Dendritic cell treated with granulocyte-macrophage colony-stimulating factor and Interleukin-4, amounts not matched to agents 40 ng/mL and 50 ng/mL, for 4 days (primary cell): ENCODE results near the gene SULF2.

ENCODE experiments used
- H3K27ac Mint-ChIP-seq: one replicate; pipeline ENCODE4 v1.8.0; 2022; ENCODE audit warnings: mild to moderate bottlenecking, mixed read lengths
- H3K27me3 Mint-ChIP-seq: one replicate; pipeline ENCODE4 v1.8.0; 2022; ENCODE audit warnings: mild to moderate bottlenecking, mixed read lengths
- H3K36me3 Mint-ChIP-seq: one replicate; pipeline ENCODE4 v1.8.0; 2022; ENCODE audit warnings: low read depth, mixed read lengths
- H3K4me1 Mint-ChIP-seq: one replicate; pipeline ENCODE4 v1.8.0; 2022; ENCODE audit warnings: low read depth, mixed read lengths
- H3K4me3 Mint-ChIP-seq: one replicate; pipeline ENCODE4 v1.8.0; 2022; ENCODE audit warnings: mild to moderate bottlenecking, moderate library complexity, mixed read lengths
- H3K9me3 Mint-ChIP-seq: one replicate; pipeline ENCODE4 v1.8.0; 2022; ENCODE audit warnings: mixed read lengths
- intact Hi-C: fragments of 100-400 bp; cut with micrococcal nuclease; formaldehyde crosslinking; loops from one replicate; pipeline ENCODE4 v1.15.0; 2022

SULF2 gene

GRCh38 chr20:47784599-47785310, 526 bp downstream of the SULF2 start:
- intact Hi-C loops: loop anchor here (2.0 to 5.0 kb wide), 2 partner anchors 16 to 57 kb away; no protein-coding TSS in a partner anchor
- H3K4me3 Mint-ChIP-seq: peak overlapping the region; percentile 89
- peaks cover 59% of the 10 kb centered on the region for H3K36me3 Mint-ChIP-seq
- H3K27me3 Mint-ChIP-seq: peaks cover 15% of the 10 kb centered on the region
- no peaks in the 10 kb centered on the region for H3K9me3 Mint-ChIP-seq
- H3K4me1 Mint-ChIP-seq: peaks cover 59% of the 10 kb centered on the region
- H3K27ac Mint-ChIP-seq: peak overlapping the region; percentile 77

GRCh38 chr20:47783828-47784598, 1.3 kb downstream of the SULF2 start:
- intact Hi-C loops: loop anchor here (2.0 kb wide), 1 partner anchor 15 kb away; no protein-coding TSS in a partner anchor
- Mint-ChIP-seq H3K4me1 (peaks cover 63% of the 10 kb centered on the region), H3K4me3 (peak overlapping the region; percentile 89), H3K9me3 (no peaks in the 10 kb centered on the region), H3K27me3 (peaks cover 12% of the 10 kb centered on the region), H3K27ac (peak overlapping the region; percentile 77), H3K36me3 (peaks cover 66% of the 10 kb centered on the region)

- intact Hi-C loops: no loop called here
Observed at GRCh38 chr20:47782920-47783552, 2.2 kb downstream of the SULF2 start.

GRCh38 chr20:47782076-47782475, 3.2 kb downstream of the SULF2 start:
- Mint-ChIP-seq H3K4me3 (peak overlapping the region; percentile 89), H3K27ac (peak overlapping the region; percentile 65), H3K36me3 (peaks cover 86% of the 10 kb centered on the region), H3K27me3 (no peaks in the 10 kb centered on the region), H3K4me1 (peaks cover 76% of the 10 kb centered on the region), H3K9me3 (no peaks in the 10 kb centered on the region)
- intact Hi-C loops: no loop called here

More at GRCh38 chr20:47782920-47783552, 2.2 kb downstream of the SULF2 start:
- Mint-ChIP-seq H3K27me3 (peaks cover 3% of the 10 kb centered on the region), H3K27ac (peak overlapping the region; percentile 65), H3K36me3 (peaks cover 76% of the 10 kb centered on the region), H3K4me1 (peaks cover 70% of the 10 kb centered on the region), H3K9me3 (no peaks in the 10 kb centered on the region), H3K4me3 (peak overlapping the region; percentile 89)

GRCh38 chr20:47781632-47782031, 3.6 kb downstream of the SULF2 start:
- intact Hi-C loops: no loop called here
- Mint-ChIP-seq H3K4me3 (peak overlapping the region; percentile 30), H3K27me3 (no peaks in the 10 kb centered on the region), H3K9me3 (no peaks in the 10 kb centered on the region), H3K36me3 (peaks cover 90% of the 10 kb centered on the region), H3K4me1 (peaks cover 76% of the 10 kb centered on the region), H3K27ac (peak overlapping the region; percentile 65)

- no peaks in the 10 kb centered on the region for H3K27me3 Mint-ChIP-seq
- peak overlapping the region; percentile 4 for H3K27ac Mint-ChIP-seq
- H3K36me3 Mint-ChIP-seq: peaks cover 91% of the 10 kb centered on the region
- peaks cover 81% of the 10 kb centered on the region for H3K4me1 Mint-ChIP-seq
- no peak overlapping the region for H3K4me3 Mint-ChIP-seq
- intact Hi-C loops: no loop called here
- no peaks in the 10 kb centered on the region for H3K9me3 Mint-ChIP-seq
Observed at GRCh38 chr20:47780720-47781389, 4.4 kb downstream of the SULF2 start.

GRCh38 chr20:47778398-47779354, 6.6 kb downstream of the SULF2 start:
- Mint-ChIP-seq H3K36me3 (peaks cover 84% of the 10 kb centered on the region), H3K27ac (peak overlapping the region; percentile 5), H3K9me3 (no peaks in the 10 kb centered on the region), H3K4me3 (no peak overlapping the region), H3K27me3 (no peaks in the 10 kb centered on the region), H3K4me1 (peaks cover 94% of the 10 kb centered on the region)
- intact Hi-C loops: no loop called here

GRCh38 chr20:47777220-47777619, 8.1 kb downstream of the SULF2 start:
- H3K4me1 Mint-ChIP-seq: peaks cover 96% of the 10 kb centered on the region
- H3K27ac Mint-ChIP-seq: peak overlapping the region; percentile 71
- H3K36me3 Mint-ChIP-seq: peaks cover 84% of the 10 kb centered on the region
- no peaks in the 10 kb centered on the region for H3K9me3 Mint-ChIP-seq
- intact Hi-C loops: no loop called here
- H3K27me3 Mint-ChIP-seq: no peaks in the 10 kb centered on the region
- peak overlapping the region; percentile 4 for H3K4me3 Mint-ChIP-seq

- Mint-ChIP-seq H3K4me1 (peaks cover 96% of the 10 kb centered on the region), H3K36me3 (peaks cover 82% of the 10 kb centered on the region), H3K4me3 (peak overlapping the region; percentile 30), H3K27ac (peak overlapping the region; percentile 71), H3K27me3 (no peaks in the 10 kb centered on the region), H3K9me3 (no peaks in the 10 kb centered on the region)
- intact Hi-C loops: no loop called here
Observed at GRCh38 chr20:47776639-47777038, 8.6 kb downstream of the SULF2 start.

- H3K9me3 Mint-ChIP-seq: no peaks in the 10 kb centered on the region
- H3K4me1 Mint-ChIP-seq: peaks cover 98% of the 10 kb centered on the region
- H3K36me3 Mint-ChIP-seq: peaks cover 82% of the 10 kb centered on the region
- H3K27ac Mint-ChIP-seq: peak overlapping the region; percentile 71
- H3K27me3 Mint-ChIP-seq: no peaks in the 10 kb centered on the region
- intact Hi-C loops: no loop called here
- H3K4me3 Mint-ChIP-seq: no peak overlapping the region
Observed at GRCh38 chr20:47775841-47776240, 9.4 kb downstream of the SULF2 start.

- intact Hi-C loops: no loop called here
- peak overlapping the region; percentile 76 for H3K27ac Mint-ChIP-seq
- H3K4me1 Mint-ChIP-seq: peaks cover 98% of the 10 kb centered on the region
- H3K9me3 Mint-ChIP-seq: no peaks in the 10 kb centered on the region
- H3K36me3 Mint-ChIP-seq: peaks cover 82% of the 10 kb centered on the region
- no peak overlapping the region for H3K4me3 Mint-ChIP-seq
- no peaks in the 10 kb centered on the region for H3K27me3 Mint-ChIP-seq
Observed at GRCh38 chr20:47775039-47775438, 10.2 kb downstream of the SULF2 start.

GRCh38 chr20:47774131-47774777, 11.0 kb downstream of the SULF2 start:
- H3K27ac Mint-ChIP-seq: peak overlapping the region; percentile 76

More at GRCh38 chr20:47774131-47774777, 11.0 kb downstream of the SULF2 start:
- Mint-ChIP-seq H3K4me3 (peak overlapping the region; percentile 6), H3K27me3 (no peaks in the 10 kb centered on the region), H3K36me3 (peaks cover 82% of the 10 kb centered on the region), H3K4me1 (peaks cover 98% of the 10 kb centered on the region), H3K9me3 (no peaks in the 10 kb centered on the region)
- intact Hi-C loops: no loop called here
